LNCaP clone FGC (cell line): Measurements from ENCODE around the gene SPIB.

ENCODE experiments used
- DNase-seq: peaks from one replicate; pipeline ENCODE4 v3.0.0-alpha.2; 2011; ENCODE audit warnings: low read depth
- H3K4me3 ChIP-seq: 2 replicates; pipeline ENCODE4 v1.5.1; 2011; ENCODE audit warnings: mild to moderate bottlenecking, low read depth, low read length, control low read depth
- CTCF ChIP-seq: IDR thresholded peaks from 2 replicates; pipeline ENCODE4 v1.5.1; 2012; ENCODE audit warnings: mild to moderate bottlenecking; ENCODE audit not compliant: control insufficient read depth, insufficient read depth; ENCODE audit errors: extremely low read depth

SPIB gene

GRCh38 chr19:50478901-50479715, 60.4 kb downstream of the SPIB start:
- H3K4me3 ChIP-seq: no peak overlapping the region
- peak; percentile 31; the same call in 1 of the 2 replicates for TF ChIP-seq CTCF
- no peak for DNase-seq

GRCh38 chr19:50479761-50480251, 61.1 kb downstream of the SPIB start:
- H3K4me3 ChIP-seq: no peak overlapping the region
- no peak for TF ChIP-seq CTCF
- DNase-seq: no peak

GRCh38 chr19:50480281-50481111, 61.8 kb downstream of the SPIB start:
- H3K4me3 ChIP-seq: no peak overlapping the region
- DNase-seq: no peak
- TF ChIP-seq CTCF: no peak
